ENCODE results near the gene GAPVD1. TPM values are rescaled to one million over a fixed set of nuclear protein-coding genes. Genes with fewer than 3 reads are reported as not detected.
A peak's percentile ranks its signal among the peaks of the same experiment; 100 is the strongest.
"Not testable (repeated sequence)": the region's sequence is repeated elsewhere in the genome, so short reads cannot be mapped to it uniquely, and the experiment has no call there.

The GAPVD1 gene
- total RNA-seq, 1 donor = 88.9 TPM

DNA sequence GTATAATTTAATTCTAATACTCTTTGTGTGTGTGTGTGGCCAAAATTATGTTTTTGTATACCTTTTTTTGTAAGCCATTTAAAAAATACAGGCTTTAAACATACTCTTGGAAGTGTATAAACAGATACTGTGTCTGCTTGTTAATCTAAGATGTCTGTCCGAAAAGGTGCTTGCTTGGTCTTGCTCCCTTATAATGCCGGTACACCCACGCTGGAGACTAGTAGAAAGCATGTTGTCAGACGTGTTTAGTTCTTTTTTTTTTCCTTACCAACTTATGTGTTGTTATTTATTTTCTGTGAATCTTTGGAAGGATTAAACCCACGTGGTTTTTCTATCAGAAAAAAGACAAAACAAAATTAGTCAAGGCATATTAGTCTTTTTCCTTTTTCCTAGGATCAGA lies 9.5 kb downstream of the GAPVD1 start:
- TF ChIP-seq, protein P1, sequence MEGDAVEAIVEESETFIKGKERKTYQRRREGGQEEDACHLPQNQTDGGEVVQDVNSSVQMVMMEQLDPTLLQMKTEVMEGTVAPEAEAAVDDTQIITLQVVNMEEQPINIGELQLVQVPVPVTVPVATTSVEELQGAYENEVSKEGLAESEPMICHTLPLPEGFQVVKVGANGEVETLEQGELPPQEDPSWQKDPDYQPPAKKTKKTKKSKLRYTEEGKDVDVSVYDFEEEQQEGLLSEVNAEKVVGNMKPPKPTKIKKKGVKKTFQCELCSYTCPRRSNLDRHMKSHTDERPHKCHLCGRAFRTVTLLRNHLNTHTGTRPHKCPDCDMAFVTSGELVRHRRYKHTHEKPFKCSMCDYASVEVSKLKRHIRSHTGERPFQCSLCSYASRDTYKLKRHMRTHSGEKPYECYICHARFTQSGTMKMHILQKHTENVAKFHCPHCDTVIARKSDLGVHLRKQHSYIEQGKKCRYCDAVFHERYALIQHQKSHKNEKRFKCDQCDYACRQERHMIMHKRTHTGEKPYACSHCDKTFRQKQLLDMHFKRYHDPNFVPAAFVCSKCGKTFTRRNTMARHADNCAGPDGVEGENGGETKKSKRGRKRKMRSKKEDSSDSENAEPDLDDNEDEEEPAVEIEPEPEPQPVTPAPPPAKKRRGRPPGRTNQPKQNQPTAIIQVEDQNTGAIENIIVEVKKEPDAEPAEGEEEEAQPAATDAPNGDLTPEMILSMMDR (IDR thresholded peaks at IDR 0.05; ENCODE audit: insufficient read depth, low read depth, low read length) = no peak
- H3K4me3 ChIP-seq (ENCODE audit: low read depth, low read length) = no peak overlapping the region
- DNase-seq (ENCODE audit: low read depth) = no peak

DNA sequence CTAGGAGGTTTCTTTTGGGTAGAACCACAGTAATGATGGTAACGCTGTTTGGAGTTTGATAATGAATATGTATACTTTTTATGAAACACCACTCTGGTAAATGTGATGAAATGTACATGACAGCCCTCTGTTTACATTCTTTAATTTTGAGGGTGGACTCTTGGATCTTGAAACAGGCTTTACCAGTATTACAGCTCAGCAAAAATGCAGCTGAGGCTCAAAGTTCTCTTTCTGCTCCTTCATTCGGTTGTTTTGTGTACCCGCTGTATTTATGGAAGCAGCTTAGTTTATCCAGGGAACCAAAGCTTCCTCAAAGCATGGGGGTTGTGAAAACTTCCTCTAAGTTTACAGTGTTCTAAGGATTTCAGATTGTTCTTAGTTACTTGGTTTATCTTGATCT lies 11.1 kb downstream of the GAPVD1 start:
- H3K4me3 ChIP-seq (ENCODE audit: low read depth, low read length) = no peak overlapping the region
- peak; percentile 83 for DNase-seq (ENCODE audit: low read depth)

GRCh38 chr9:125276771-125277170 lies 15.1 kb downstream of the GAPVD1 start:
- TF ChIP-seq, protein P1 (IDR thresholded peaks at IDR 0.05; ENCODE audit: insufficient read depth, low read depth, low read length) = no peak
- no peak for DNase-seq (ENCODE audit: low read depth)
- no peak overlapping the region for H3K4me3 ChIP-seq (ENCODE audit: low read depth, low read length)

More for the DNA sequence above, 11.1 kb downstream of the GAPVD1 start:
- TF ChIP-seq, protein P1 (IDR thresholded peaks at IDR 0.05; ENCODE audit: insufficient read depth, low read depth, low read length) = no peak

GRCh38 chr9:125277411-125277810 lies 15.8 kb downstream of the GAPVD1 start:
- TF ChIP-seq, protein P1 (IDR thresholded peaks at IDR 0.05; ENCODE audit: insufficient read depth, low read depth, low read length) = no peak
- no peak for DNase-seq (ENCODE audit: low read depth)
- no peak overlapping the region for H3K4me3 ChIP-seq (ENCODE audit: low read depth, low read length)

- TF ChIP-seq, protein P1 (IDR thresholded peaks at IDR 0.05; ENCODE audit: insufficient read depth, low read depth, low read length) = no peak
- DNase-seq (ENCODE audit: low read depth) = no peak
- no peak overlapping the region for H3K4me3 ChIP-seq (ENCODE audit: low read depth, low read length)
Measured at GRCh38 chr9:125280945-125281344, 19.3 kb downstream of the GAPVD1 start.

DNA sequence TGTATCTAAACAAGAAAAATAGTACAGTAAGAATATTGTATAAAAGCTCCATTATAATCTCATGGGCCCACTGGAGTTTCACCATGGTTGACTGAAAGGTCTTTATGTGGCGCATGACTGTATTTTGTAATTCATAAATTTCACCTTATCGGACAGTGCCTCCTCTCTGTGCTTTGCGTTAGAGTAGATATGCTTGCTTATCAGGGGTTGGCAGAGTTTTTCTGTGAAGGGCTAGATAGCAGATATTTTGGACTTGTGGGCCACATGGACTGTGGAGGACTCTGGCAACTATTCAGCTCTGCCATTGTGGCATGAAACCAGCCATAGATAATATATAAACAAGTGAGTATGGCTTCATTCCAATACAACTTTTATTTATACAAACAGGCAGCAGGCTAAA lies 23.2 kb downstream of the GAPVD1 start:
- no peak overlapping the region for H3K4me3 ChIP-seq (ENCODE audit: low read depth, low read length)
- TF ChIP-seq, protein P1 (IDR thresholded peaks at IDR 0.05; ENCODE audit: insufficient read depth, low read depth, low read length) = no peak
- no peak for DNase-seq (ENCODE audit: low read depth)

- not testable (repeated sequence) for H3K4me3 ChIP-seq (ENCODE audit: low read depth, low read length)
- DNase-seq (ENCODE audit: low read depth) = peak; percentile 31
Measured at GRCh38 chr9:125286935-125287433, 25.4 kb downstream of the GAPVD1 start.

Measured in fibroblast of villous mesenchyme (primary cell).